Omental fat pad (tissue), 4 donors: ENCODE results near the gene AMH. TPM values are rescaled to one million over a fixed set of nuclear protein-coding genes. Genes with fewer than 3 reads are reported as not detected.
A peak's percentile ranks its signal among the peaks of the same experiment; 100 is the strongest.

Experiments used
- ATAC-seq: fragments of 150-250 bp; one replicate; pipeline ENCODE4 v1.9.1; 2016; ENCODE audit warnings: mild to moderate bottlenecking, moderate library complexity; ENCODE audit not compliant: low FRiP score
- DNase-seq: peaks from one replicate; pipeline ENCODE4 v3.0.0-alpha.2; 2019; ENCODE audit warnings: low spot score
- CTCF ChIP-seq, 3 donors: fragments of 450-650 bp; IDR thresholded peaks; one replicate each; pipeline ENCODE4 v1.5.1; 2016 to 2017; ENCODE audit warnings: antibody characterized with exemption in 3 of 3, mild to moderate bottlenecking in 3 of 3, moderate library complexity in 2 of 3
- total RNA-seq, 4 donors: library from RNA; depleted of rRNA; stranded (reverse); fragments of >200 nt; gene quantifications; one replicate each; pipeline ENCODE4 v1.1.0, GENCODE V29; 2016

Gene AMH
- total RNA-seq, 4 donors from 2014 or later, result 0.25 to 1.1 (median 0.72) TPM; not detected in 1

- no peak for TF ChIP-seq CTCF (IDR thresholded peaks at IDR 0.05)
- DNase-seq, result no peak
- ATAC-seq, result no peak
These were observed 6.2 kb downstream of the AMH start for GRCh38 chr19:2255112-2255845.

- no peak for TF ChIP-seq CTCF (IDR thresholded peaks at IDR 0.05)
- DNase-seq (no peak), ATAC-seq (no peak)
These were observed 7.0 kb downstream of the AMH start, which contains the start of gene JSRP1 for GRCh38 chr19:2255982-2256685. TSS of gene JSRP1 (minus strand) at chr19:2256417. CDS start at chr19:2255314, 1,103 bp downstream.

DNA sequence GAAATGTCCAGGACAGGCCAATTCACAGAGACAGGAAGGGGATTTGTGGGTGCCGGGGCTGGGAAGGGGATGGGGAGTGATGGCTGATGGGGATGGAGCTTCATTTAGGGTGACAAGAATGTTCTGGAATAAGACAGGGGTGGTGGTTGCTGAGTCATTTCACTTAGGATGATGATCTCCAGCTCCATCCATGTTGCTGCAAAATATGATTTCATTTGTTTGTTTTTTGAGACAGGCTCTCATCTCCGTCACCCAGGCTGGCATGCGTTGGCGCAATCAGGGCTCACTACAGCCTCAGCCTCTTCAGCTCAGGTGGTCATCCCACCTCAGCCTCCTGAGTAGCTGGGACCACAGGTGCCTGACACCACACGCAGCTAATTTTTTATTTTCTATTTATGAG lies 10.2 kb downstream of the AMH start:
- no peak for ATAC-seq
- no peak for TF ChIP-seq CTCF (IDR thresholded peaks at IDR 0.05)
- no peak for DNase-seq

- DNase-seq, result no peak
- no peak for ATAC-seq
- TF ChIP-seq CTCF (IDR thresholded peaks at IDR 0.05), result no peak
These were observed 11.2 kb downstream of the AMH start for GRCh38 chr19:2260341-2260805.

GRCh38 chr19:2261438-2262172 lies 12.5 kb downstream of the AMH start:
- ATAC-seq, result no peak

More at GRCh38 chr19:2261438-2262172, 12.5 kb downstream of the AMH start:
- TF ChIP-seq CTCF (IDR thresholded peaks at IDR 0.05), result peak in 1 of 3 donors; percentile 7
- DNase-seq, result no peak
